Measurements from ENCODE around the gene LCAT. TPM values are rescaled to one million over a fixed set of nuclear protein-coding genes. Genes with fewer than 3 reads are reported as not detected.

Gene LCAT
- total RNA-seq, 1 experiment from 2014 or later: 8.1 TPM

GRCh38 chr16:67936124-67936879, 7.6 kb downstream of the LCAT start, which contains the start of gene PSMB10:
TSS of gene PSMB10 (minus strand) at chr16:67936850. CDS start at chr16:67936749, 101 bp downstream.
- DNase-seq (ENCODE audit: low spot score): peak; percentile 40
- in situ Hi-C loops (cut with HindIII; ENCODE audit: low sequenced_read_pairs): no loop called here

GRCh38 chr16:67935402-67936123, 8.4 kb downstream of the LCAT start:
- peak; percentile 99 for DNase-seq (ENCODE audit: low spot score)
- in situ Hi-C loops (cut with HindIII; ENCODE audit: low sequenced_read_pairs): no loop called here

GRCh38 chr16:67935101-67935401, 8.9 kb downstream of the LCAT start:
- in situ Hi-C loops (cut with HindIII; ENCODE audit: low sequenced_read_pairs): no loop called here
- peak; percentile 31 for DNase-seq (ENCODE audit: low spot score)

GRCh38 chr16:67934306-67935100, 9.4 kb downstream of the LCAT start:
- no peak for DNase-seq (ENCODE audit: low spot score)
- in situ Hi-C loops (cut with HindIII; ENCODE audit: low sequenced_read_pairs): no loop called here

GRCh38 chr16:67933805-67934204, 10.1 kb downstream of the LCAT start:
- no peak for DNase-seq (ENCODE audit: low spot score)
- in situ Hi-C loops (cut with HindIII; ENCODE audit: low sequenced_read_pairs): no loop called here

- in situ Hi-C loops (cut with HindIII; ENCODE audit: low sequenced_read_pairs): no loop called here
- no peak for DNase-seq (ENCODE audit: low spot score)
These were observed 11.5 kb downstream of the LCAT start for GRCh38 chr16:67932462-67932840.

GRCh38 chr16:67931712-67932461, 12.0 kb downstream of the LCAT start, which contains the start of gene CTRL:
TSS of gene CTRL (minus strand) at chr16:67931862. CDS start at chr16:67931852, 10 bp downstream.
- in situ Hi-C loops (cut with HindIII; ENCODE audit: low sequenced_read_pairs): no loop called here
- no peak for DNase-seq (ENCODE audit: low spot score)

GRCh38 chr16:67930678-67931211, 13.2 kb downstream of the LCAT start:
- in situ Hi-C loops (cut with HindIII; ENCODE audit: low sequenced_read_pairs): no loop called here
- no peak for DNase-seq (ENCODE audit: low spot score)

- in situ Hi-C loops (cut with HindIII; ENCODE audit: low sequenced_read_pairs): no loop called here
- no peak for DNase-seq (ENCODE audit: low spot score)
These were observed 13.7 kb downstream of the LCAT start for GRCh38 chr16:67930191-67930590.

- DNase-seq (ENCODE audit: low spot score): peak; percentile 86
- in situ Hi-C loops (cut with HindIII; ENCODE audit: low sequenced_read_pairs): no loop called here
These were observed 15.2 kb downstream of the LCAT start for GRCh38 chr16:67928561-67929364.

GRCh38 chr16:67928147-67928546, 15.8 kb downstream of the LCAT start:
- in situ Hi-C loops (cut with HindIII; ENCODE audit: low sequenced_read_pairs): no loop called here

GRCh38 chr16:67927131-67927941, 16.6 kb downstream of the LCAT start:
- DNase-seq (ENCODE audit: low spot score): peak; percentile 79
- in situ Hi-C loops (cut with HindIII; ENCODE audit: low sequenced_read_pairs): no loop called here

More at GRCh38 chr16:67928147-67928546, 15.8 kb downstream of the LCAT start:
- DNase-seq (ENCODE audit: low spot score): no peak

- DNase-seq (ENCODE audit: low spot score): peak; percentile 26
These were observed 17.7 kb downstream of the LCAT start for GRCh38 chr16:67926181-67926750.

GRCh38 chr16:67924140-67924906, 19.6 kb downstream of the LCAT start:
- in situ Hi-C loops (cut with HindIII; ENCODE audit: low sequenced_read_pairs): loop anchor here (5.0 kb wide), 1 partner anchor 102 kb away; no protein-coding TSS in a partner anchor

More at GRCh38 chr16:67926181-67926750, 17.7 kb downstream of the LCAT start:
- in situ Hi-C loops (cut with HindIII; ENCODE audit: low sequenced_read_pairs): no loop called here

GRCh38 chr16:67923414-67924116, 20.4 kb downstream of the LCAT start:
- DNase-seq (ENCODE audit: low spot score): peak; percentile 78
- in situ Hi-C loops (cut with HindIII; ENCODE audit: low sequenced_read_pairs): loop anchor here (5.0 kb wide), 1 partner anchor 101 kb away; no protein-coding TSS in a partner anchor

More at GRCh38 chr16:67924140-67924906, 19.6 kb downstream of the LCAT start:
- peak; percentile 27 for DNase-seq (ENCODE audit: low spot score)

Measured in G401 (cell line).